ENCODE results near the gene KCP. TPM values are rescaled to one million over a fixed set of nuclear protein-coding genes. Genes with fewer than 3 reads are reported as not detected.

KCP gene
- total RNA-seq, 2 experiments from 2014 or later = 0.11 TPM; not detected in 1

- H3K27me3 Mint-ChIP-seq = no peaks in the 10 kb centered on the region
- intact Hi-C loops (cut with DNase I, micrococcal nuclease) = no loop called here
These were observed 31.0 kb downstream of the KCP start for GRCh38 chr7:128879461-128879938.

GRCh38 chr7:128878226-128879105 is 32.0 kb downstream of the KCP start:
- POLR2A ChIA-PET = interaction anchor here (0.7 kb wide), 2 partner anchors 15 to 257 kb away, joined by 3 read pairs; no protein-coding TSS in a partner anchor
- no peaks in the 10 kb centered on the region for H3K9me3 Mint-ChIP-seq
- DNase-seq = no peak

More at GRCh38 chr7:128879461-128879938, 31.0 kb downstream of the KCP start:
- no peak for TF ChIP-seq CTCF (IDR thresholded peaks at IDR 0.05)
- Histone ChIP-seq H3K9me3 (ENCODE audit: control insufficient read depth in 1 of 2, insufficient read depth in 1 of 2, low read length in 2 of 2) (no peaks in the 10 kb centered on the region), H3K27me3 (ENCODE audit: control insufficient read depth in 1 of 2, insufficient read depth in 2 of 2, low read length in 2 of 2) (no peaks in the 10 kb centered on the region), H3K4me1 (ENCODE audit: insufficient read depth, low read length) (peaks cover 10% of the 10 kb centered on the region), H3K27ac (ENCODE audit: low read depth in 1 of 2, low read length in 2 of 2) (no peak overlapping the region), H3K36me3 (ENCODE audit: insufficient read depth, low read length) (no peaks in the 10 kb centered on the region), H3K4me3 (ENCODE audit: low read length) (no peak overlapping the region)
- ChIA-PET POLR2A (no interaction called here), CTCF (interaction anchor here (4.6 kb wide), 1 partner anchor 17 kb away, joined by 45 read pairs; the partner anchor contains the start of gene ATP6V1F)
- no peak for DNase-seq
- H3K27ac Mint-ChIP-seq = no peak overlapping the region
- no peaks in the 10 kb centered on the region for H3K36me3 Mint-ChIP-seq (ENCODE audit: low read depth)
- H3K9me3 Mint-ChIP-seq = no peaks in the 10 kb centered on the region
- no peak for ATAC-seq (ENCODE audit: poor library complexity)
- no peak overlapping the region for H3K4me3 Mint-ChIP-seq
- H3K4me1 Mint-ChIP-seq (ENCODE audit: low read depth) = no peaks in the 10 kb centered on the region

GRCh38 chr7:128877756-128878120 is 32.8 kb downstream of the KCP start:
- H3K36me3 Mint-ChIP-seq (ENCODE audit: low read depth) = no peaks in the 10 kb centered on the region
- H3K4me1 Mint-ChIP-seq (ENCODE audit: low read depth) = no peaks in the 10 kb centered on the region
- no peaks in the 10 kb centered on the region for H3K9me3 Mint-ChIP-seq
- Histone ChIP-seq H3K27ac (ENCODE audit: low read depth in 1 of 2, low read length in 2 of 2) (no peak overlapping the region), H3K4me3 (ENCODE audit: low read length) (no peak overlapping the region), H3K36me3 (ENCODE audit: insufficient read depth, low read length) (no peaks in the 10 kb centered on the region), H3K27me3 (ENCODE audit: control insufficient read depth in 1 of 2, insufficient read depth in 2 of 2, low read length in 2 of 2) (peaks cover 0 to 2% of the 10 kb centered on the region in 2 experiments), H3K4me1 (ENCODE audit: insufficient read depth, low read length) (peaks cover 4% of the 10 kb centered on the region), H3K9me3 (ENCODE audit: control insufficient read depth in 1 of 2, insufficient read depth in 1 of 2, low read length in 2 of 2) (no peaks in the 10 kb centered on the region)
- intact Hi-C loops (cut with DNase I, micrococcal nuclease) = no loop called here
- H3K27ac Mint-ChIP-seq = no peak overlapping the region
- CTCF ChIA-PET = no interaction called here
- H3K4me3 Mint-ChIP-seq = no peak overlapping the region
- no peak for TF ChIP-seq CTCF (IDR thresholded peaks at IDR 0.05)
- no peak for ATAC-seq (ENCODE audit: poor library complexity)
- POLR2A ChIA-PET = interaction anchor here (0.7 kb wide), 2 partner anchors 14 to 258 kb away, joined by 3 read pairs; no protein-coding TSS in a partner anchor
- no peak for DNase-seq
- H3K27me3 Mint-ChIP-seq = no peaks in the 10 kb centered on the region

More at GRCh38 chr7:128878226-128879105, 32.0 kb downstream of the KCP start:
- peaks cover 4% of the 10 kb centered on the region for H3K4me1 ChIP-seq (ENCODE audit: insufficient read depth, low read length)
- no peak overlapping the region for H3K4me3 ChIP-seq (ENCODE audit: low read length)
- Mint-ChIP-seq H3K4me3 (no peak overlapping the region), H3K27ac (no peak overlapping the region), H3K27me3 (no peaks in the 10 kb centered on the region), H3K4me1 (ENCODE audit: low read depth) (no peaks in the 10 kb centered on the region), H3K36me3 (ENCODE audit: low read depth) (no peaks in the 10 kb centered on the region)
- no peaks in the 10 kb centered on the region for H3K9me3 ChIP-seq (ENCODE audit: control insufficient read depth in 1 of 2, insufficient read depth in 1 of 2, low read length in 2 of 2)
- CTCF ChIA-PET = no interaction called here
- no peak overlapping the region for H3K27ac ChIP-seq (ENCODE audit: low read depth in 1 of 2, low read length in 2 of 2)
- H3K27me3 ChIP-seq (ENCODE audit: control insufficient read depth in 1 of 2, insufficient read depth in 2 of 2, low read length in 2 of 2) = no peaks in the 10 kb centered on the region
- intact Hi-C loops (cut with DNase I, micrococcal nuclease) = no loop called here
- TF ChIP-seq CTCF (IDR thresholded peaks at IDR 0.05) = no peak
- H3K36me3 ChIP-seq (ENCODE audit: insufficient read depth, low read length) = no peaks in the 10 kb centered on the region
- ATAC-seq (ENCODE audit: poor library complexity) = no peak

Measured in CD4-positive, alpha-beta T cell (primary cell).